ENCODE results near the gene SMC5. TPM values are rescaled to one million over a fixed set of nuclear protein-coding genes. Genes with fewer than 3 reads are reported as not detected.

SMC5 gene
- total and polyA plus RNA-seq, 5 experiments from 2014 or later, result 15.2 to 48.3 (median 17.2) TPM

- Mint-ChIP-seq H3K27me3 (no peaks in the 10 kb centered on the region), H3K4me3 (peak overlapping the region in 1 of 10 donors; percentile 48), H3K27ac (peak overlapping the region in 2 of 10 donors; percentile 29 to 67), H3K36me3 (peaks cover 8 to 39% (median 15%) of the 10 kb centered on the region in 3 donors), H3K4me1 (peaks cover 17 to 38% (median 26%) of the 10 kb centered on the region in 4 donors), H3K9me3 (no peaks in the 10 kb centered on the region)
- DNase-seq, result no peak
- no peak for ATAC-seq
- POLR2A ChIA-PET, result no interaction called here
Measured at GRCh38 chr9:70382046-70382708, 123.4 kb downstream of the SMC5 start.

GRCh38 chr9:70382709-70383605 is 124.2 kb downstream of the SMC5 start:
- Mint-ChIP-seq H3K27me3 (no peaks in the 10 kb centered on the region), H3K4me1 (peaks cover 23 to 45% (median 32%) of the 10 kb centered on the region in 4 donors), H3K36me3 (peaks cover 8 to 47% (median 21%) of the 10 kb centered on the region in 3 donors), H3K4me3 (peak overlapping the region in 1 of 10 donors; percentile 25), H3K9me3 (no peaks in the 10 kb centered on the region), H3K27ac (peak overlapping the region in 4 of 10 donors; percentile 5 to 54 (median 38))
- ATAC-seq (no peak), DNase-seq (no peak)
- POLR2A ChIA-PET, result interaction anchor here (1.1 kb wide), 1 partner anchor 192 kb away, joined by 3 read pairs; no protein-coding TSS in a partner anchor

- H3K27ac Mint-ChIP-seq, result no peak overlapping the region
- POLR2A ChIA-PET, result interaction anchor here (1.5 kb wide), 1 partner anchor 34 kb away, joined by 3 read pairs; no protein-coding TSS in a partner anchor
- no peaks in the 10 kb centered on the region for H3K9me3 Mint-ChIP-seq
- no peak overlapping the region for H3K4me3 Mint-ChIP-seq
- no peaks in the 10 kb centered on the region for H3K27me3 Mint-ChIP-seq
- peaks cover 8 to 54% (median 21%) of the 10 kb centered on the region in 3 donors for H3K36me3 Mint-ChIP-seq
- DNase-seq (no peak), ATAC-seq (no peak)
- peaks cover 36 to 70% (median 55%) of the 10 kb centered on the region in 4 donors for H3K4me1 Mint-ChIP-seq
Measured at GRCh38 chr9:70385426-70385825, 126.6 kb downstream of the SMC5 start.

- no peak for ATAC-seq
- Mint-ChIP-seq H3K4me3 (peak overlapping the region in 4 of 10 donors; percentile 27 to 55 (median 40)), H3K4me1 (peaks cover 50 to 88% (median 76%) of the 10 kb centered on the region in 4 donors), H3K36me3 (peaks cover 8 to 50% (median 21%) of the 10 kb centered on the region in 3 donors), H3K27me3 (no peaks in the 10 kb centered on the region), H3K9me3 (no peaks in the 10 kb centered on the region), H3K27ac (peak overlapping the region in 3 of 10 donors; percentile 23 to 58 (median 28))
- DNase-seq, result no peak
- POLR2A ChIA-PET, result no interaction called here
Measured at GRCh38 chr9:70387663-70388062, 128.9 kb downstream of the SMC5 start.

GRCh38 chr9:70389188-70389587 is 130.4 kb downstream of the SMC5 start:
- DNase-seq (no peak), ATAC-seq (no peak)
- H3K27me3 Mint-ChIP-seq, result no peaks in the 10 kb centered on the region
- H3K9me3 Mint-ChIP-seq, result no peaks in the 10 kb centered on the region
- peaks cover 47 to 88% (median 85%) of the 10 kb centered on the region in 4 donors for H3K4me1 Mint-ChIP-seq
- peak overlapping the region in 4 of 10 donors; percentile 43 to 86 (median 64) for H3K27ac Mint-ChIP-seq
- H3K36me3 Mint-ChIP-seq, result peaks cover 6 to 42% (median 20%) of the 10 kb centered on the region in 3 donors
- POLR2A ChIA-PET, result interaction anchor here (0.6 to 4.3 kb wide), 2 partner anchors 12 to 23 kb away, joined by 3 to 51 read pairs; partner anchors contain the start of gene KLF9
- H3K4me3 Mint-ChIP-seq, result peak overlapping the region in 7 of 10 donors; percentile 20 to 79 (median 54)

GRCh38 chr9:70389621-70390266 is 131.0 kb downstream of the SMC5 start:
- peak overlapping the region in 6 of 10 donors; percentile 15 to 86 (median 49) for H3K27ac Mint-ChIP-seq
- H3K36me3 Mint-ChIP-seq, result peaks cover under 1 to 36% (median 15%) of the 10 kb centered on the region in 3 donors
- ATAC-seq (peak; percentile 14 to 19), DNase-seq (no peak)
- peak overlapping the region in 9 of 10 donors; percentile 20 to 79 (median 54) for H3K4me3 Mint-ChIP-seq
- H3K27me3 Mint-ChIP-seq, result no peaks in the 10 kb centered on the region
- H3K9me3 Mint-ChIP-seq, result no peaks in the 10 kb centered on the region
- peaks cover 45 to 90% (median 89%) of the 10 kb centered on the region in 4 donors for H3K4me1 Mint-ChIP-seq
- POLR2A ChIA-PET, result interaction anchor here (1.0 to 4.3 kb wide), 3 partner anchors 23 to 34 kb away, joined by 3 to 51 read pairs (median 19); partner anchors contain the start of gene KLF9

GRCh38 chr9:70390933-70391341 is 132.2 kb downstream of the SMC5 start:
- DNase-seq, result peak in 2 of 10 donors; percentile 39 to 43
- POLR2A ChIA-PET, result interaction anchor here (0.9 to 4.3 kb wide), 6 partner anchors 13 to 94 kb away, joined by 3 to 51 read pairs (median 8); partner anchors contain the start of gene KLF9
- Mint-ChIP-seq H3K36me3 (peaks cover 0 to 28% (median 15%) of the 10 kb centered on the region in 3 donors), H3K27ac (peak overlapping the region; percentile 6 to 81 (median 66)), H3K4me1 (peaks cover 45 to 92% (median 90%) of the 10 kb centered on the region in 4 donors), H3K4me3 (peak overlapping the region; percentile 30 to 79 (median 64)), H3K9me3 (no peaks in the 10 kb centered on the region), H3K27me3 (no peaks in the 10 kb centered on the region)
- peak; percentile 60 to 62 for ATAC-seq

GRCh38 chr9:70392189-70392588 is 133.4 kb downstream of the SMC5 start:
- POLR2A ChIA-PET, result interaction anchor here (1.8 to 4.3 kb wide), 4 partner anchors 20 to 30 kb away, joined by 12 to 51 read pairs (median 21); partner anchors contain the start of gene KLF9
- Mint-ChIP-seq H3K27me3 (no peaks in the 10 kb centered on the region), H3K4me3 (peak overlapping the region in 7 of 10 donors; percentile 15 to 79 (median 51)), H3K27ac (peak overlapping the region in 8 of 10 donors; percentile 32 to 79 (median 60)), H3K4me1 (peaks cover 46 to 90% (median 85%) of the 10 kb centered on the region in 4 donors), H3K36me3 (peaks cover 0 to 15% (median 6%) of the 10 kb centered on the region in 3 donors), H3K9me3 (no peaks in the 10 kb centered on the region)
- ATAC-seq (peak; percentile 49 to 66), DNase-seq (no peak)

GRCh38 chr9:70392850-70393249 is 134.1 kb downstream of the SMC5 start:
- Mint-ChIP-seq H3K4me3 (peak overlapping the region in 8 of 10 donors; percentile 33 to 67 (median 51)), H3K27ac (peak overlapping the region in 9 of 10 donors; percentile 23 to 79 (median 70)), H3K4me1 (peaks cover 45 to 92% (median 86%) of the 10 kb centered on the region in 4 donors), H3K9me3 (no peaks in the 10 kb centered on the region), H3K36me3 (peaks cover 0 to 9% (median 1%) of the 10 kb centered on the region in 3 donors), H3K27me3 (no peaks in the 10 kb centered on the region)
- no peak for DNase-seq
- POLR2A ChIA-PET, result interaction anchor here (1.0 to 2.3 kb wide), 4 partner anchors 15 to 87 kb away, joined by 3 to 23 read pairs (median 6); no protein-coding TSS in a partner anchor
- no peak for ATAC-seq

GRCh38 chr9:70395652-70396051 is 136.9 kb downstream of the SMC5 start:
- Mint-ChIP-seq H3K27me3 (no peaks in the 10 kb centered on the region), H3K27ac (peak overlapping the region in 6 of 10 donors; percentile 65 to 93 (median 82)), H3K4me1 (peaks cover 50 to 93% (median 86%) of the 10 kb centered on the region in 4 donors), H3K36me3 (no peaks in the 10 kb centered on the region), H3K9me3 (no peaks in the 10 kb centered on the region), H3K4me3 (peak overlapping the region in 1 of 10 donors; percentile 36)
- ATAC-seq (no peak), DNase-seq (no peak)
- POLR2A ChIA-PET, result interaction anchor here (1.0 to 1.2 kb wide), 2 partner anchors 15 to 23 kb away, joined by 3 to 5 read pairs; no protein-coding TSS in a partner anchor

GRCh38 chr9:70398145-70398556 is 139.4 kb downstream of the SMC5 start:
- Mint-ChIP-seq H3K9me3 (no peaks in the 10 kb centered on the region), H3K4me1 (peaks cover 35 to 85% (median 73%) of the 10 kb centered on the region in 4 donors), H3K27ac (peak overlapping the region; percentile 8 to 93 (median 86)), H3K36me3 (no peaks in the 10 kb centered on the region), H3K4me3 (peak overlapping the region; percentile 26 to 81 (median 70)), H3K27me3 (no peaks in the 10 kb centered on the region)
- peak in 3 of 10 donors; percentile 56 to 58 (median 58) for DNase-seq
- POLR2A ChIA-PET, result interaction anchor here (0.7 to 6.0 kb wide), 6 partner anchors 10 to 126 kb away, joined by 4 to 60 read pairs (median 20); partner anchors contain the start of gene KLF9
- ATAC-seq, result peak; percentile 87 to 95
